Right renal cortex interstitium (tissue), 3 donors: Measurements from ENCODE around the gene ZNF496. TPM values are rescaled to one million over a fixed set of nuclear protein-coding genes. Genes with fewer than 3 reads are reported as not detected.
"Not testable (repeated sequence)": the region's sequence is repeated elsewhere in the genome, so short reads cannot be mapped to it uniquely, and the experiment has no call there.

Experiments
- DNase-seq, 3 donors: peaks; one replicate each; pipeline ENCODE4 v3.0.0-alpha.2; 2013; ENCODE audit warnings: low read depth in 3 of 3, low spot score in 2 of 3
- polyA plus RNA-seq, 3 donors: library from polyadenylated mRNA; unstranded; fragments of 120-200 nt; gene quantifications; one replicate each; pipeline ENCODE4 v1.2.1, GENCODE V29; 2013; ENCODE audit not compliant: insufficient read length in 3 of 3

ZNF496 gene
- polyA plus RNA-seq, 3 donors: 34.1 to 35.0 (median 34.3) TPM

- DNase-seq: no peak
Observed at GRCh38 chr1:247360116-247360898, 28.6 kb upstream of the ZNF496 start.

DNA sequence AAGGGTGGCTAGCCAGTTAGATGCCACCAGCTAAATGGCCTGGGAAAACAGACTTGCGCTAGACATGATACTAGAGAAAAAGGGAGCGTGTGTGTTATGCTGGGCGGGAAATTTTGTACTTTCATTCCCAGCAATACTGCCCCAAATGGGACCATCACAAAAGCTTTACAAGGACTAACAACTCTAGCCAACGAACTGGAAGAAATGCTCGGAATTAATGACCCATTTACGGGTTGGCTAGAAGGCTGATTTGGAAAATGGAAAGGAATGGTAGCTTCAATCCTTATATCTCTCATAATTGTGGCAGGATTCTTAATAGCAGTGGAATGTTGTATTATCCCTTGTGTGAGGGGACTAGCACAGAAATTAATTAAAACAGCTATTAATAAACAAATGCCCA is 27.9 kb upstream of the ZNF496 start:
- DNase-seq: no peak

- no peak for DNase-seq
Observed at GRCh38 chr1:247358920-247359319, 27.3 kb upstream of the ZNF496 start.

GRCh38 chr1:247357781-247358211 is 26.1 kb upstream of the ZNF496 start:
- DNase-seq: no peak

- no peak for DNase-seq
Observed at GRCh38 chr1:247357052-247357780, 25.5 kb upstream of the ZNF496 start.

GRCh38 chr1:247355160-247355559 is 23.5 kb upstream of the ZNF496 start:
- not testable (repeated sequence) for DNase-seq

DNA sequence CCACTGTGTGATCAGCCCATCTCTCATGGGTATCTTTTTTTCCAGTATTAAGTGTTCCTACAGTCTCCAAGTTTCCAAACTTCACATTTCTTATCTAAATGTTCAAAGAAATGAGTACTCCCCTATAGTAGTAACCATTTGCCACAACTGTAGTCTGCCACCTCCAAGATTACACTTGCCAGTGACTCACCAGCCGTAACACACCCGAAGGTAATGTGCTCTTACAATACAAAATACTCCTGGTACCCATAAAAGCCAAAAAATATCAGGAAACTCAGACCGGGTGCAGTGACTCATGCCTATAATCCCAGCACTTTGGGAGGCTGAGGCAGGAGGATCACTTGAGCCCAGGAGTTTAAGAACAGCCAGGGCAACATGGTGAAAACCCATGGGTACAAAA is 20.5 kb upstream of the ZNF496 start:
- no peak for DNase-seq

- DNase-seq: no peak
Observed at GRCh38 chr1:247350587-247350986, 18.9 kb upstream of the ZNF496 start.

- DNase-seq: no peak
Observed at GRCh38 chr1:247347477-247348222, 16.0 kb upstream of the ZNF496 start.

DNA sequence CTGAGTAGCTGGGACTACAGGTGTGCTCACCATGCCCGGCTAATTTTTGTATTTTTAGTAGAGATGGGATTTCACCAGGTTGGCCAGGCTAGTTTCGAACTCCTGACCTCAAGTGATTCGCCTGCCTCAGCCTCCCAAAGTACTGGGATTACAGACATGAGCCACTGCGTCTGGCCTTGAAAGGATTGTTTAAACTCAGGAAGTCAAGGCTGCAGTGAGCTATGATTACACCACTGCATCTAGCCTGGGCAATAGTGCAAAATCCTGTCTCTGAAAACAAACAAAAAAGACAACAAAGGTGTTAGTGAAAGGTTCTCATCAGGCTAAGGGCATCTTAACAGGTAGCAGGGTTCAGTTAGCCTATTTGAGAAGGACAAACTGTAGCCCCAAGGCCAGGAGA is 14.2 kb upstream of the ZNF496 start:
- no peak for DNase-seq

- DNase-seq: no peak
Observed at GRCh38 chr1:247343801-247344200, 12.1 kb upstream of the ZNF496 start.

DNA sequence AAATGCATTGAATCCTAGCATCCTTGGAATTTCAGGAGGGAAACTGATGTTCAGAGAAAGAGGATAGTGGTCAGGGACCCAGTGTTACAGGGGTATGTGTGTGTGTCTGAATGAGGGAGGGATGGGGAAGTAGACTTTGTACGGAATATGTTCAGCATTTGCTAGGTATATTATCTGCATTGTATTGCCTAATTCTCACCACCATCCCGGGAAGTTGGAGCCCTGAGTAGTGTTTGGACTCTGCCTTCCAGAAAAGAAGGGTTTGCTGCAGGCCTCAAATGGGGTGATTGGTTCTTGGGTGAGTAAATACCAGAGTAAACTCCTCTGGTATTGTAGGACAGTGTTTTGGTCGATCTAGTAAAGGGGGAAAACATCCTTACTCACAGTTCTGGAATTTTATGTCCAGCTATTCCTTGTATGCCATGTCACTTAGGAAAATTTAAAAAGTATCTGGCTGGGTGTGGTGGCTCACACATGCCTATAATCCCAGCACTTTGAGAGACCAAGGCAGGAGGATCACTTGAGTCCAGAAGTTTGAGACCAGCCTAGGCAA is 7.1 kb upstream of the ZNF496 start:
- no peak for DNase-seq

- no peak for DNase-seq
Observed at GRCh38 chr1:247337961-247338360, 6.3 kb upstream of the ZNF496 start.

GRCh38 chr1:247337250-247337746 is 5.6 kb upstream of the ZNF496 start:
- DNase-seq: no peak

- DNase-seq: no peak
Observed at GRCh38 chr1:247336390-247336789, 4.7 kb upstream of the ZNF496 start.

- DNase-seq: no peak
Observed at GRCh38 chr1:247335882-247336281, 4.2 kb upstream of the ZNF496 start.

DNA sequence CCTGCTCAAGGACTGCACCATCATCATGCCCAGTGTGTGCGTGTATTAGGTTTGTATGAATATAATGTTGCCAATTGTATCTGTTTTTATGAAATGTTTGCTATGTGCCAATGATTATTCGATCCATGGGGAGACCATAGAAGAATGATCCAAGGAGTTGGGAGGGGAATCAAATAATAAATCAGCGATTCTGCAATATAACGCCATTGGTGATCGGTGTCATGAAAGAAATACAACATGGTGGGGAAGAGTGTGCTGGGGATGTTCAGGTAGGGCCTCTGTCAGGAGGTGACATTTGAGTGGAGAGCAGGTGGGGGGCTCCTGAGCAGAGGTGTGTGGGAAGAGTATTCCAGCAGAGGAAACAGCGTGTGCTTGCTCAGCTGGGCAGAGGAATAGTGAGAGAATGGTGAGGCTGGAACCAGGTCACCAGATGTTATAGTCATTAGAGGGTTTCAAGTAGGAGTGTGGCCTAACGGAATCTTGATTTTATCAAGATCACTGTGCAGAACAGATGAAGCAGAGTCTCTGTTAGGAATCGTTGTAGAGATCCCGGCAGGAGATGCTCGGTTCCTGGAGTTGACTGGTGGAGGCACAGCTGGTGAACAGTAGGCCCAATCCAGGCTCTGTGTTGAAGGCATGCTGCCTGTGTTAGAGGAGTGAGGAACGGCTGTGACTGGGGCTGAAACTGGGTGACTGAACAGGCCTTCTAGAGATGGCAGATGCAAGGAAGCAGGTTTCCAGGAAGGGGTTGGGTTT is 2.9 kb upstream of the ZNF496 start:
- no peak for DNase-seq

DNA sequence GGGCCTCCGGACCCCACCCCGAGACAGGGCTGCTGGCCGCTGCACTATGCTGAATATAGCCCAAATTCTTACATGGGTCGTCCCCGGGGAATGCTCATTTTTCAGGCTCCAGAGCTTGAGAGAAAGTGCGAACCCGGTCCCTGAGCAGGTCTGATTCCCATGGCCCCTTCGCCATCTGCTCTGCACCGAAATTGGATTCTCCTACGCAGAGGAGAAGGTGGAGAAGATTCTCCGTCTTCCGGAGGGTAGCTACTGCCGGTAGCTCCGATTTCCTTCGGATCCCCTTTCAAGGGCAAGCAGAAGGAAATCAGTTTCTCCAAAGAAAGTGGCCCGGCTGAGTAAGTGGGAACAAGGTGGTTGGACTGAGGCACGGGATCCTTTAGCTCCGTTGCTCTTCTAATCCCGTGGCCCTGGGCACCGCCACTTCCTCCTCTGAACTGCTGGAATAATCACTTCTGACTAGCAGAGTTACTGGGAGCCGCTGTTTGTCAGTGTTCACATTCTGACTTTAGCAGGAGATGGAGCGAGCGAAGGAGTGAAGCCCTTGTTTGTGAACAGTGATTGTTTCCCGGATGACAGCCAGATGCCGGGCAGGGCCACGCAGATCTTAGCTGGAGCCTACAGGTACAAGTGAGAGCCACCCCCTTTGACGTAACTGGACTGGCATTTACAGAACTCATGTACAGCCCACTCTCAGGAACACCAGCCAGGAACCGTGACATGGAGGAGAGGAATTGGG is 1.1 kb upstream of the ZNF496 start:
- DNase-seq: no peak

GRCh38 chr1:247332215-247332622 is 552 bp upstream of the ZNF496 start:
- DNase-seq: peak in 1 of 3 donors; percentile 18

- peak in 1 of 3 donors; percentile 67 for DNase-seq
Observed at GRCh38 chr1:247331172-247331524, 519 bp downstream of the ZNF496 start.
